Transverse colon (tissue), 4 donors: ENCODE measurements around the gene OTOS. TPM values are rescaled to one million over a fixed set of nuclear protein-coding genes. Genes with fewer than 3 reads are reported as not detected.

Experiments
- DNase-seq: peaks from one replicate; pipeline ENCODE4 v3.0.0-alpha.2; 2019
- H3K27ac ChIP-seq, 4 donors: fragments of 200-600 bp; sonication (generic); 2 replicates each; pipeline ENCODE4 v1.5.1; 2016 to 2018; ENCODE audit warnings: inconsistent platforms in 4 of 4
- H3K27me3 ChIP-seq: fragments of 200-600 bp; sonication (generic); 2 replicates; pipeline ENCODE4 v1.5.1; 2017; ENCODE audit warnings: inconsistent platforms
- H3K36me3 ChIP-seq, 4 donors: fragments of 200-600 bp; sonication (generic); 2 replicates each; pipeline ENCODE4 v1.5.1; 2017 to 2019; ENCODE audit warnings: inconsistent platforms in 4 of 4
- H3K4me1 ChIP-seq, 4 donors: fragments of 200-600 bp; sonication (generic); 2 replicates each; pipeline ENCODE4 v1.5.1; 2017 to 2020; ENCODE audit warnings: inconsistent platforms in 4 of 4
- H3K4me3 ChIP-seq, 4 donors: fragments of 200-600 bp; sonication (generic); 1 replicate in 1 of 4; 2 replicates in 3 of 4; pipeline versions ENCODE4 v1.5.1 to v1.6.1; 2017 to 2019; ENCODE audit warnings: inconsistent platforms in 4 of 4
- H3K9me3 ChIP-seq, 2 donors: fragments of 200-600 bp; sonication (generic); 2 replicates each; pipeline ENCODE4 v1.5.1; 2017 to 2019; ENCODE audit warnings: inconsistent platforms in 2 of 2
- CTCF ChIP-seq, 5 experiments: fragments of 200-600 bp in 3 of 5; fragments of 450-650 bp in 2 of 5; sonication (generic) in 3 of 5; IDR thresholded peaks; 1 replicate in 2 of 5; 2 replicates in 3 of 5; pipeline ENCODE4 v1.5.1; 2016 to 2017; ENCODE audit warnings: antibody characterized with exemption in 5 of 5, inconsistent platforms in 3 of 5, mild to moderate bottlenecking in 2 of 5, moderate library complexity in 1 of 5
- EP300 ChIP-seq: sonication (generic); formaldehyde crosslinking; IDR thresholded peaks from one replicate; pipeline ENCODE4 v1.6.1; 2017; ENCODE audit warnings: antibody characterized with exemption, low read depth
- POLR2A ChIP-seq: fragments of 450-650 bp; IDR thresholded peaks from one replicate; pipeline ENCODE4 v1.6.1; 2016; ENCODE audit warnings: antibody characterized with exemption, mild to moderate bottlenecking, moderate library complexity
- POLR2AphosphoS5 ChIP-seq, 3 donors: sonication (generic); formaldehyde crosslinking; IDR thresholded peaks; one replicate each; pipeline ENCODE4 v1.6.1; 2016; ENCODE audit warnings: antibody characterized with exemption in 3 of 3
- WGBS, 2 donors: methylation state at CpG; one replicate each; pipeline ENCODE4 v1.1.5; 2018; ENCODE audit warnings: low coverage in 1 of 2; 5-methylcytosine and 5-hydroxymethylcytosine counted together
- in situ Hi-C, 4 donors: fragments of 200-750 bp; cut with MboI; loops; one replicate each; pipeline versions ENCODE4 v1.15.0 to v1.15.1; 2017; ENCODE audit warnings: low sequenced_read_pairs in 3 of 4, low pct_ligation_motif_present in 1 of 4, low pct_unique_long_range_greater_than_20kb in 1 of 4
- intact Hi-C: fragments of 100-400 bp; cut with DNase I; formaldehyde crosslinking; loops from one replicate; pipeline ENCODE4 v1.15.1; 2023; ENCODE audit warnings: low total_unique reads
- total RNA-seq, 4 donors: library from RNA; depleted of rRNA; stranded (reverse); fragments of >200 nt; gene quantifications; one replicate each; pipeline ENCODE4 v1.1.0, GENCODE V29; 2016

OTOS gene
- total RNA-seq, 4 donors from 2014 or later: not detected

- in situ Hi-C loops (no loop called here), intact Hi-C loops (no loop called here)
- DNase-seq: no peak
- Histone ChIP-seq H3K4me3 (no peak overlapping the region), H3K27me3 (no peaks in the 10 kb centered on the region), H3K36me3 (no peaks in the 10 kb centered on the region), H3K27ac (no peak overlapping the region), H3K4me1 (no peaks in the 10 kb centered on the region), H3K9me3 (no peaks in the 10 kb centered on the region)
- WGBS, 2 donors: 53 to 81% methylated on average over 3 to 5 of the region's 5 CpGs
- no peak for TF ChIP-seq POLR2A
- no peak for TF ChIP-seq POLR2AphosphoS5 (IDR thresholded peaks at IDR 0.05)
These were observed 41.5 kb upstream of the OTOS start for GRCh38 chr2:240182001-240182400.

- Histone ChIP-seq H3K4me3 (no peak overlapping the region), H3K27me3 (peaks cover 7% of the 10 kb centered on the region), H3K36me3 (no peaks in the 10 kb centered on the region), H3K9me3 (no peaks in the 10 kb centered on the region), H3K27ac (no peak overlapping the region), H3K4me1 (no peaks in the 10 kb centered on the region)
- WGBS, 2 donors: 71 to 81% methylated on average over 6 to 8 of the region's 8 CpGs
- in situ Hi-C loops (no loop called here), intact Hi-C loops (no loop called here)
- DNase-seq: no peak
- TF ChIP-seq POLR2AphosphoS5 (IDR thresholded peaks at IDR 0.05): no peak
- no peak for TF ChIP-seq POLR2A
- no peak for TF ChIP-seq CTCF (IDR thresholded peaks at IDR 0.05)
- no peak for TF ChIP-seq EP300
These were observed 39.6 kb upstream of the OTOS start for GRCh38 chr2:240179941-240180666.

GRCh38 chr2:240179186-240179815, 38.8 kb upstream of the OTOS start:
- no peak overlapping the region for H3K4me3 ChIP-seq
- WGBS, 2 donors: 79% methylated on average over 9 of the region's 11 CpGs; no CpG with 5 or more reads in 1 of the 2 donors
- intact Hi-C loops: no loop called here
- no peak for DNase-seq
- in situ Hi-C loops: no loop called here
- TF ChIP-seq CTCF (IDR thresholded peaks at IDR 0.05) (no peak), POLR2A (no peak), EP300 (no peak), POLR2AphosphoS5 (IDR thresholded peaks at IDR 0.05) (no peak)
- H3K9me3 ChIP-seq: no peaks in the 10 kb centered on the region
- peaks cover 11% of the 10 kb centered on the region for H3K27me3 ChIP-seq
- no peaks in the 10 kb centered on the region for H3K4me1 ChIP-seq
- no peaks in the 10 kb centered on the region for H3K36me3 ChIP-seq
- no peak overlapping the region for H3K27ac ChIP-seq

GRCh38 chr2:240178564-240178963, 38.1 kb upstream of the OTOS start:
- no peaks in the 10 kb centered on the region for H3K4me1 ChIP-seq
- 79 to 80% methylated on average over 1 to 3 of the region's 3 CpGs for WGBS, 2 donors
- no peak overlapping the region for H3K4me3 ChIP-seq
- no peak overlapping the region for H3K27ac ChIP-seq
- H3K36me3 ChIP-seq: no peaks in the 10 kb centered on the region
- peaks cover 16% of the 10 kb centered on the region for H3K27me3 ChIP-seq
- in situ Hi-C loops (no loop called here), intact Hi-C loops (no loop called here)
- no peaks in the 10 kb centered on the region for H3K9me3 ChIP-seq
- TF ChIP-seq EP300: no peak
- TF ChIP-seq POLR2AphosphoS5 (IDR thresholded peaks at IDR 0.05): no peak
- TF ChIP-seq CTCF (IDR thresholded peaks at IDR 0.05): no peak
- no peak for TF ChIP-seq POLR2A
- no peak for DNase-seq
